GM18508 (cell line): ENCODE measurements around the gene GRIK5.
"Not testable (repeated sequence)": the region's sequence is repeated elsewhere in the genome, so short reads cannot be mapped to it uniquely, and the experiment has no call there.

Source experiments
- ATAC-seq: cut with Tn5 transposase; IDR thresholded peaks from one replicate; pipeline ENCODE4 v1.9.1; 2021; ENCODE audit warnings: moderate number of reproducible peaks; ENCODE audit not compliant: insufficient read depth, unreplicated experiment

Gene GRIK5

GRCh38 chr19:41994994-41995958 lies 74.7 kb downstream of the GRIK5 start:
- ATAC-seq = no peak

- ATAC-seq = no peak
These were observed 75.5 kb downstream of the GRIK5 start for GRCh38 chr19:41994521-41994971.

GRCh38 chr19:41993612-41994483 lies 76.2 kb downstream of the GRIK5 start, which contains the start of gene ATP1A3:
Gene ATP1A3, minus strand, starts transcription at chr19:41994230. Its CDS starts 154 bp downstream, at chr19:41994076.
- no peak for ATAC-seq

GRCh38 chr19:41991925-41992569 lies 78.0 kb downstream of the GRIK5 start:
- not testable (repeated sequence) for ATAC-seq

GRCh38 chr19:41991025-41991424 lies 79.0 kb downstream of the GRIK5 start:
- no peak for ATAC-seq

GRCh38 chr19:41990615-41991014 lies 79.4 kb downstream of the GRIK5 start:
- ATAC-seq = no peak

- no peak for ATAC-seq
These were observed 80.0 kb downstream of the GRIK5 start for GRCh38 chr19:41990028-41990427.

GRCh38 chr19:41988947-41989346 lies 81.1 kb downstream of the GRIK5 start:
- no peak for ATAC-seq

- no peak for ATAC-seq
These were observed 82.7 kb downstream of the GRIK5 start for GRCh38 chr19:41987141-41987860.

- no peak for ATAC-seq
These were observed 85.0 kb downstream of the GRIK5 start for GRCh38 chr19:41984961-41985360.

GRCh38 chr19:41981724-41982123 lies 88.3 kb downstream of the GRIK5 start:
- no peak for ATAC-seq

GRCh38 chr19:41978470-41978869 lies 91.5 kb downstream of the GRIK5 start:
- no peak for ATAC-seq

- no peak for ATAC-seq
These were observed 92.1 kb downstream of the GRIK5 start for GRCh38 chr19:41977916-41978315.

GRCh38 chr19:41974652-41975051 lies 95.4 kb downstream of the GRIK5 start:
- ATAC-seq = no peak

- ATAC-seq = no peak
These were observed 98.6 kb downstream of the GRIK5 start for GRCh38 chr19:41971363-41971762.

GRCh38 chr19:41969772-41970458 lies 100.1 kb downstream of the GRIK5 start:
- ATAC-seq = no peak

GRCh38 chr19:41968751-41969595 lies 101.0 kb downstream of the GRIK5 start:
- no peak for ATAC-seq

GRCh38 chr19:41967054-41967783 lies 102.8 kb downstream of the GRIK5 start:
- ATAC-seq = no peak
